Stimulated activated CD4-positive, alpha-beta T cell treated with anti-CD3 and anti-CD28 coated beads, TNF-alpha, amount 100 ng/mL, for 4 hours (primary cell): ENCODE data around the gene SLC39A5.
"Not testable (repeated sequence)": the region's sequence is repeated elsewhere in the genome, so short reads cannot be mapped to it uniquely, and the experiment has no call there.

Experiments
- DNase-seq, 3 experiments: peaks; one replicate each; pipeline ENCODE4 v3.0.0-alpha.2; 2020; ENCODE audit warnings: low read depth in 3 of 3

The SLC39A5 gene

GRCh38 chr12:56244494-56244893 lies 14.6 kb downstream of the SLC39A5 start:
- no peak for DNase-seq

GRCh38 chr12:56247923-56248322 lies 18.1 kb downstream of the SLC39A5 start:
- no peak for DNase-seq

- no peak for DNase-seq
Observed at GRCh38 chr12:56248711-56249110, 18.9 kb downstream of the SLC39A5 start.

GRCh38 chr12:56252649-56253048 lies 22.8 kb downstream of the SLC39A5 start:
- DNase-seq, result no peak

GRCh38 chr12:56253091-56253490 lies 23.2 kb downstream of the SLC39A5 start:
- no peak for DNase-seq

GRCh38 chr12:56255671-56256070 lies 25.8 kb downstream of the SLC39A5 start:
- DNase-seq, result no peak

- no peak for DNase-seq
Observed at GRCh38 chr12:56256326-56256960, 26.6 kb downstream of the SLC39A5 start.

GRCh38 chr12:56257071-56257470 lies 27.2 kb downstream of the SLC39A5 start:
- no peak for DNase-seq

GRCh38 chr12:56257491-56258067 lies 27.7 kb downstream of the SLC39A5 start:
- DNase-seq, result no peak

GRCh38 chr12:56258068-56258819 lies 28.4 kb downstream of the SLC39A5 start, which contains the start of gene ANKRD52:
ANKRD52 (minus strand) TSS chr12:56258384; CDS start chr12:56258269, 115 bp downstream.
- DNase-seq, result peak; percentile 51 to 69 (median 65)

- DNase-seq, result no peak
Observed at GRCh38 chr12:56258820-56259183, 29.0 kb downstream of the SLC39A5 start.

- no peak for DNase-seq
Observed at GRCh38 chr12:56260380-56260779, 30.5 kb downstream of the SLC39A5 start.

- no peak for DNase-seq
Observed at GRCh38 chr12:56260921-56261320, 31.1 kb downstream of the SLC39A5 start.

GRCh38 chr12:56261503-56262232 lies 31.8 kb downstream of the SLC39A5 start:
- DNase-seq, result no peak

- not testable (repeated sequence) for DNase-seq
Observed at GRCh38 chr12:56262955-56263354, 33.1 kb downstream of the SLC39A5 start.

- DNase-seq, result not testable (repeated sequence)
Observed at GRCh38 chr12:56266068-56266692, 36.3 kb downstream of the SLC39A5 start.

- DNase-seq, result peak; percentile 70 to 80 (median 78)
Observed at GRCh38 chr12:56266693-56267442, 37.0 kb downstream of the SLC39A5 start, which contains the start of gene COQ10A. COQ10A (plus strand) TSS chr12:56266942; CDS start chr12:56267119, 177 bp downstream.

GRCh38 chr12:56267443-56268071 lies 37.7 kb downstream of the SLC39A5 start:
- no peak for DNase-seq

GRCh38 chr12:56271031-56271430 lies 41.2 kb downstream of the SLC39A5 start:
- DNase-seq, result no peak

- DNase-seq, result not testable (repeated sequence)
Observed at GRCh38 chr12:56272468-56272867, 42.6 kb downstream of the SLC39A5 start.
